Osteoblast (primary cell): ENCODE data around the gene RBMS2. TPM values are rescaled to one million over a fixed set of nuclear protein-coding genes. Genes with fewer than 3 reads are reported as not detected.
A peak's percentile ranks its signal among the peaks of the same experiment; 100 is the strongest.

Experiments
- DNase-seq: peaks from one replicate; pipeline ENCODE4 v3.0.0; 2011; ENCODE audit warnings: low spot score, mixed read lengths; ENCODE audit not compliant: insufficient read length; ENCODE audit errors: missing footprints
- H2AFZ ChIP-seq: 2 replicates; pipeline ENCODE4 v1.6.0; 2011; ENCODE audit warnings: mild to moderate bottlenecking, low read length
- H3K27ac ChIP-seq: 2 replicates; pipeline ENCODE4 v1.5.1; 2011; ENCODE audit warnings: mild to moderate bottlenecking, low read depth, low read length, moderate library complexity
- H3K27me3 ChIP-seq: 2 replicates; pipeline ENCODE4 v1.6.0; 2012; ENCODE audit warnings: mild to moderate bottlenecking, control low read depth, inconsistent platforms, low read length, moderate library complexity; ENCODE audit not compliant: insufficient read depth
- H3K36me3 ChIP-seq: 2 replicates; pipeline ENCODE4 v1.5.1; 2011; ENCODE audit warnings: mild to moderate bottlenecking, low read length, control low read depth, moderate library complexity; ENCODE audit not compliant: insufficient read depth
- H3K4me1 ChIP-seq: 2 replicates; pipeline ENCODE4 v1.5.1; 2011; ENCODE audit warnings: mild to moderate bottlenecking, low read length, control low read depth, moderate library complexity; ENCODE audit not compliant: insufficient read depth
- H3K4me2 ChIP-seq: 2 replicates; pipeline ENCODE4 v1.6.0; 2011; ENCODE audit warnings: mild to moderate bottlenecking, low read length; ENCODE audit not compliant: insufficient read depth
- H3K4me3 ChIP-seq: fragments of 200-600 bp; sonication (generic); 3 replicates; pipeline ENCODE4 v1.5.1; 2012; ENCODE audit warnings: mild to moderate bottlenecking, low read length, inconsistent platforms; ENCODE audit not compliant: insufficient read depth
- H3K79me2 ChIP-seq: 2 replicates; pipeline ENCODE4 v1.6.0; 2012; ENCODE audit warnings: mild to moderate bottlenecking, low read length, control low read depth, inconsistent platforms; ENCODE audit not compliant: insufficient read depth
- H3K9me3 ChIP-seq: 2 replicates; pipeline ENCODE4 v1.5.1; 2011; ENCODE audit warnings: low read depth, low read length, control low read depth
- H4K20me1 ChIP-seq: 2 replicates; pipeline ENCODE4 v1.6.0; 2012; ENCODE audit warnings: mild to moderate bottlenecking, low read length, control low read depth; ENCODE audit not compliant: insufficient read depth
- total RNA-seq: library from RNA; depleted of rRNA; stranded (reverse); fragments of >200 nt; gene quantifications from 2 replicates; pipeline ENCODE4 v1.2.3, GENCODE V29; 2012
- TF ChIP-seq, protein P1 (sequence below): IDR thresholded peaks from 2 replicates; pipeline ENCODE4 v1.5.1; 2011; ENCODE audit warnings: mild to moderate bottlenecking, low read depth, low read length, moderate library complexity; ENCODE audit errors: extremely low read depth

Gene RBMS2
- total RNA-seq, 1 donor: 24.2 TPM

DNA sequence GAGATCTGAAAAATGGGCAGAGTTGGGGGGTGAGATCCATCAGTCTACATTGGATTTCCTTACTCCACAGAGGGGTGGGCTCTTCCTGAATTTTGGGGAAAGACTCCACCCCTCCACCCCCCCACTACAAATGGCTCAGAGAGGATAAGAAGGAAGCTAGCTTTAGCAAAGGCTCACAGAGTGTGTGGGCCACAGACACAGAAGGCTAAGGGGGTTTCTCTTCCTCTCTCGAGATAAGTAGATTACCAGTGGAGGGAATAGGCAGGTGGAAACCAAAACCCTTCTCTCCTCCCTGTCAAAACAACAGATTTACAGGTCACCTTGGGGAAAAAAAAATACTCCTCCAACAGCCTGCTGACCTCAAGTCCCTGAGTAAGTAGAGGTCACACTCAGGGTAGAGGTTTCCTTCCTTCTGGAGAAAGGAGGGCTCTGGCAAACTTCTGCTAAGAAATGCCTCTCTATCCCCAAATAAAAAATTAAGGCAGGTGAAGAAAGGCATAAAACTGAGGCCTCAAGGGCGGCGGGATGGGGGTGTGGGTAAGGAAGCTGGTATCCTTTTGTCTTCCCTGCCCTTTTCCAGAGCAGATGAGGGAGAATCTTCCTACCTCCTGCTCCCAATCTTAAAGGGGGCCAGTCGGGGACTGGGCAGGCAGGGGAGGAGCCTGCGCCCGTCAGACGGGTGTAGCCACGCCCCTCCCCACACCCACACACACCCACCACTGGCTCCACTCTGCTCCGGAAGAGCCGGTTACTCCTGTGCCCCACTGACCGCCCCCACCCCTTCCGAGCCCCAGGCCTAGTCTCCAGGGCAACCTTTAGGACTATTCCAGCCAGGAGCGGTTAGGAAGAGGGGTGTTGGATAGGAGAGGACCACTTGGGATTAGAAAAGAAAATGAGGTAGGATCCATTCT is 110.4 kb downstream of the RBMS2 start:
- Histone ChIP-seq H3K27me3 (no peaks in the 10 kb centered on the region), H4K20me1 (peaks cover 51% of the 10 kb centered on the region), H3K4me3 (peak overlapping the region; percentile 40), H3K4me1 (peaks cover 47% of the 10 kb centered on the region), H2AFZ (no peak overlapping the region), H3K9me3 (no peaks in the 10 kb centered on the region), H3K4me2 (peak overlapping the region; percentile 97), H3K27ac (no peak overlapping the region), H3K79me2 (peaks cover 85% of the 10 kb centered on the region), H3K36me3 (peaks cover 6% of the 10 kb centered on the region)
- TF ChIP-seq, protein P1, sequence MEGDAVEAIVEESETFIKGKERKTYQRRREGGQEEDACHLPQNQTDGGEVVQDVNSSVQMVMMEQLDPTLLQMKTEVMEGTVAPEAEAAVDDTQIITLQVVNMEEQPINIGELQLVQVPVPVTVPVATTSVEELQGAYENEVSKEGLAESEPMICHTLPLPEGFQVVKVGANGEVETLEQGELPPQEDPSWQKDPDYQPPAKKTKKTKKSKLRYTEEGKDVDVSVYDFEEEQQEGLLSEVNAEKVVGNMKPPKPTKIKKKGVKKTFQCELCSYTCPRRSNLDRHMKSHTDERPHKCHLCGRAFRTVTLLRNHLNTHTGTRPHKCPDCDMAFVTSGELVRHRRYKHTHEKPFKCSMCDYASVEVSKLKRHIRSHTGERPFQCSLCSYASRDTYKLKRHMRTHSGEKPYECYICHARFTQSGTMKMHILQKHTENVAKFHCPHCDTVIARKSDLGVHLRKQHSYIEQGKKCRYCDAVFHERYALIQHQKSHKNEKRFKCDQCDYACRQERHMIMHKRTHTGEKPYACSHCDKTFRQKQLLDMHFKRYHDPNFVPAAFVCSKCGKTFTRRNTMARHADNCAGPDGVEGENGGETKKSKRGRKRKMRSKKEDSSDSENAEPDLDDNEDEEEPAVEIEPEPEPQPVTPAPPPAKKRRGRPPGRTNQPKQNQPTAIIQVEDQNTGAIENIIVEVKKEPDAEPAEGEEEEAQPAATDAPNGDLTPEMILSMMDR: no peak
- DNase-seq: peak; percentile 92

DNA sequence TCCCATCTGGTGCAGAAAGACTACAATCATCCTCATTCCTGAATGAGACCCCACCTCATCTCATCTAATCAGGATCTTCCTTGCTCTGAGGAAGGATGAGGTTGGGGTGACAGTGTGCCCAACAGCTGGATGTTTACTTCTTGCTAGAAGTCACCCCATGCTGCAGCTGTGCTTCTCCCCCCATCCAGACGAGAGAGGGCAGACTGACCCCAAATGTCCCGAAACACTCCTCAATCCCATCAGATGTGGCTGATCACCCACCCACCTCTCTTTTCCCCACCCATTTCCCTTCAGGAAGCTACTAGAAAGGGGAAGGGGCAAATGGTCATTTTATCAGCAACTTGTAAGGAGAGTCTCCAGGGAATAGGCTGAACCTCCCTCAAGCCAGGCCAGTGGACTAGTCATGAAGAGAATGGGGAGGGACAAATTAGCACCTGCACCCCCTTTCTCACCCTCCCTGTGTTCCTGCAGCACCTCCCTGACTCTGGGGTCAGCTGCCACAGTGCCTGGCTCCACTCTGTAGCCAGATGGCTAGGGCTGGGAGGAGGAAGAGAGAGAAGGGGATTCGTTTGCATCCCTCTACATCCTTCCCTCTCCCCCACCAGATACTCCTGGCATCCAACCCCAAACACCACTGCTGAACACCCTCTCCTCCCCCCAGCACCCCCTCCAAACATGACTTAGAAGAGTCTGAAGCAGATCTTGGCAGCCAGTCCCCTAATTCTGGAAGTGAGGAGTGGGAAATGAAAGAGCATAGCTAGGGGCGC is 111.3 kb downstream of the RBMS2 start:
- Histone ChIP-seq H3K4me1 (peaks cover 51% of the 10 kb centered on the region), H3K79me2 (peaks cover 77% of the 10 kb centered on the region), H4K20me1 (peaks cover 49% of the 10 kb centered on the region), H3K27ac (no peak overlapping the region), H2AFZ (no peak overlapping the region), H3K27me3 (no peaks in the 10 kb centered on the region), H3K36me3 (peaks cover 8% of the 10 kb centered on the region), H3K4me2 (peak overlapping the region; percentile 97), H3K4me3 (peak overlapping the region; percentile 40), H3K9me3 (no peaks in the 10 kb centered on the region)
- DNase-seq: peak; percentile 83
- TF ChIP-seq, protein P1: no peak

DNA sequence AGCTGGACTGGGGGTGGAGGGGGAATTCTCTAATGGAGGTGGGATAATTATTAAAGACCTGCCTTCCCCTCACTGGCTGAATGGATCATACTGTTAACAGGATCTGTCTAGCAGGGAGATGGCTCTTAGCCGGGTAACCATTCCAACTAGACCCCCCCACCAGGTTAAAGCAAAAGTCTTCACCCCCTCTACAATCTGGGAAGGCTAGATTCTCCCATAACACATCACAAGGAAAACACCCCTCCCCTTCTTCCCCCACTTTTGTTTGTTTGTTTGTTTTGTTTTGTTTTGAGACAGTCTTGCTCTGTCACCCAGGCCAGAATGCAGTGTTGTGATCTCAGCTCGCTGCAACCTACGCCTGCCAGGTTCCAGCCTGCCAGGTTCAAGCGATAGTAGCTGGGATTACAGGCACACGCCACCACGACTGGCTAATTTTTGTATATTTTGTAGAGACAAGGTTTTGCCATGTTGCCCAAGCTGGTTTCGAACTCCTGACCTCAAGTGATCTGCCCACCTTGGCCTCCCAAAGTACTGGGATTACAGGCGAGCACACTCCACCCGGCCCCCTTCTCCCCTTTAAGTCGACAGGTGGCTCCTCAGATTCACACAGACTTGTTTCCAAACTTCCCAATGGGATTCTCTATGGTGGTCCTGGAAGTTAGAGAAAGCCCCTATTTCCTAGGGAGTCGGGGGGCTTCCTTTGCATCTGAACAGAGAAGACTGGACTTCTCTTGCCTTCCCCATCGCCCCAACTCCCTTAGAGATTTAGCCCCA is 112.0 kb downstream of the RBMS2 start:
- Histone ChIP-seq H4K20me1 (peaks cover 43% of the 10 kb centered on the region), H2AFZ (no peak overlapping the region), H3K79me2 (peaks cover 69% of the 10 kb centered on the region), H3K27me3 (no peaks in the 10 kb centered on the region), H3K27ac (peak overlapping the region; percentile 28), H3K4me1 (peaks cover 44% of the 10 kb centered on the region), H3K36me3 (peaks cover 15% of the 10 kb centered on the region), H3K4me2 (peak overlapping the region; percentile 97), H3K4me3 (peak overlapping the region; percentile 83), H3K9me3 (no peaks in the 10 kb centered on the region)
- TF ChIP-seq, protein P1: no peak
- DNase-seq: peak; percentile 75
